GM11168 (cell line): Measurements from ENCODE around the gene PHACTR1.

Source experiments
- in situ Hi-C: fragments of 300-500 bp; cut with MboI; formaldehyde crosslinking; loops from one replicate; pipeline ENCODE4 v1.12.0; 2022; ENCODE audit warnings: low sequenced_read_pairs; ENCODE audit not compliant: unreplicated experiment

PHACTR1 gene

GRCh38 chr6:13212096-13212495 lies 495.5 kb downstream of the PHACTR1 start:
- in situ Hi-C loops = no loop called here

DNA sequence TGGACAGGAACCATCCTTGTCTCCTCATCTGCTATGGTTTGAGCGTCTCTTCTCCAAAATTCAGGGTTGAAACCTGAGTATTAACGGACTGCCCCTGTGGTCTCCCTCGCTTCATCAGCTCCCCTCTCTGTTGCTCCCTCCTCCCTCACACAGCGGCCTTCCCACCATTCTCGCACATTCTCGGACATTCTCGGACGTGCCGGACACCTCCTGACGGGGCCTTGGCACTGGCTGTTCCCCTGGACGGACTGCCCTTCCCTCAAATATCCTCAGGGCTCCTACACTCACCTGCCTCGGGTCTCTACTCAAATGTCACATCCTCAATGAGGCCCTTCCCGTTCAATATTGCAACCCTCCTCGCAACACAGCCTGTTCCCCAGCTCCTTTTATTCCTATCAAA lies 496.0 kb downstream of the PHACTR1 start:
- in situ Hi-C loops = no loop called here

GRCh38 chr6:13215390-13215789 lies 498.8 kb downstream of the PHACTR1 start:
- in situ Hi-C loops = no loop called here

GRCh38 chr6:13216236-13217014 lies 499.9 kb downstream of the PHACTR1 start:
- in situ Hi-C loops = no loop called here

DNA sequence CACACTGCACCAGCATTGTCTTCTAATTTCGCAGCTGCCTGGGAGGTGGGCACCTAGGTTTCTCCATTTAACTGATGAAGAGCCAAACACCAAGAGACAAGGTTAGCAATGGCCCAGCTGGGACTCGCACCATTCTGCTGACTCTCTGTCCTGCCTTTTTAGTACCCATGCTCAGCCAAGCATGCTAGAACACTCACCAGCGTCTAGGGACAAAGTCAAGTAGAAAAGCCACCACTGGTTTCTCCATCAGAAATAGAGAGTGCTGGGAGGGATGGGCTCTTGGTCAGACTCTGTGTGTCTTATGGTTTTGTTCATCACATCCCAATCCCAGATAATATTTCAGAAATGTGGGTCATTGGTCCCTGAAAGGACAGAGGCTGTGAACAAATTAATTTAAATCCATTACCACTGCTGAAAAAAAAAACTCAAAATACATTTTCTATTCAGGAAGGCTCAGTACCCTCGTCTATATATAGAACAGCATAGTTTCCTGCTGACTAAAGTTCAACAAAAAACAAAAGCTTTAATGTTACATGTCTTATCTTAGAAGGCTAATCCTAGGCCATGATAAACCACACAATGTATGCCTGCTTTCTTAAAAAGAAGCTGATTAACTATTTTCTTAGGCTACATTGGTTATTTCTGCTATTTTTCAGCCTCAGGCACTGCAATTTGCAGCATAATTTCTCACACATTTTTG lies 500.8 kb downstream of the PHACTR1 start:
- in situ Hi-C loops = no loop called here

DNA sequence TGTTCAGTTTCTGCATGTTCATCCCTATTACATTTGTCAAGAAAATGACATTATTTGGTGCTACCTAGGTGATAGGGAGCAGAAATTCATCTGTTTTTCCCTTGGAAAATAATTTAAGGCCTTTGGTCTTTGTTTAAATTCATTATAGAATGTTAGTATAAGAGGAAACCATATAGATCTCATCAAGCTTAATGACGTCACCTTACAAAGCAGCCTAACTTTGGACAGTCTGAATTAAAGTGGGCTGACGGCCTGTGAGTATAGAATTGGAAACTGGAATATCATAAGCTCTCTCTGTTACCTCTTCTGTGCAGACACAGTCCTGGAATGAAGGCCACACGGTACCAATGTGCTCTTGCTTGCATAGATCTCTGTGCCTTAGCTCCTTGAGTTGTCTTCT lies 503.7 kb downstream of the PHACTR1 start:
- in situ Hi-C loops = loop anchor here (10.0 kb wide), 1 partner anchor 105 kb away; the partner anchor contains the start of gene TBC1D7

GRCh38 chr6:13222048-13222447 lies 505.5 kb downstream of the PHACTR1 start:
- in situ Hi-C loops = loop anchor here (10.0 kb wide), 1 partner anchor 103 kb away; the partner anchor contains the start of gene TBC1D7

DNA sequence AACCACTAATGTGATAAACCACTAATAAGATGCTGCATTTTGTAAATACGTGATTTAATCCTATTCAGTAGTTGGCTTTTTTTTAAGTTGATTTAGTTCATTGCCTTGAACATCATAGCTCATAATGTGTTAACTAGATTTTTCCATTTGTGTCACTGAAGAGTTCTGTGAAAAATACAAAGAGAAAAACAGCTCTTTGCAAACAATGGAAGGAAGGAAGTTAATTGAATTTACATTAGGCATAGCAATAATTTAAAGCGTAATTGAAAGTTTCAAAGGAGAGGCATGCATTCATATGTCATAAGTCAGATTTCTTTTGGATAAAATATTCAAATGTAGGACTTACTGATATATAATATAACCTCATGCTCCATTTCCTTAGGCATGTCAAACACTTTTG lies 509.5 kb downstream of the PHACTR1 start:
- in situ Hi-C loops = loop anchor here (10.0 kb wide), 1 partner anchor 99 kb away; the partner anchor contains the start of gene TBC1D7

GRCh38 chr6:13228264-13229204 lies 512.0 kb downstream of the PHACTR1 start:
- in situ Hi-C loops = loop anchor here (10.0 kb wide), 1 partner anchor 96 kb away; the partner anchor contains the start of gene TBC1D7

DNA sequence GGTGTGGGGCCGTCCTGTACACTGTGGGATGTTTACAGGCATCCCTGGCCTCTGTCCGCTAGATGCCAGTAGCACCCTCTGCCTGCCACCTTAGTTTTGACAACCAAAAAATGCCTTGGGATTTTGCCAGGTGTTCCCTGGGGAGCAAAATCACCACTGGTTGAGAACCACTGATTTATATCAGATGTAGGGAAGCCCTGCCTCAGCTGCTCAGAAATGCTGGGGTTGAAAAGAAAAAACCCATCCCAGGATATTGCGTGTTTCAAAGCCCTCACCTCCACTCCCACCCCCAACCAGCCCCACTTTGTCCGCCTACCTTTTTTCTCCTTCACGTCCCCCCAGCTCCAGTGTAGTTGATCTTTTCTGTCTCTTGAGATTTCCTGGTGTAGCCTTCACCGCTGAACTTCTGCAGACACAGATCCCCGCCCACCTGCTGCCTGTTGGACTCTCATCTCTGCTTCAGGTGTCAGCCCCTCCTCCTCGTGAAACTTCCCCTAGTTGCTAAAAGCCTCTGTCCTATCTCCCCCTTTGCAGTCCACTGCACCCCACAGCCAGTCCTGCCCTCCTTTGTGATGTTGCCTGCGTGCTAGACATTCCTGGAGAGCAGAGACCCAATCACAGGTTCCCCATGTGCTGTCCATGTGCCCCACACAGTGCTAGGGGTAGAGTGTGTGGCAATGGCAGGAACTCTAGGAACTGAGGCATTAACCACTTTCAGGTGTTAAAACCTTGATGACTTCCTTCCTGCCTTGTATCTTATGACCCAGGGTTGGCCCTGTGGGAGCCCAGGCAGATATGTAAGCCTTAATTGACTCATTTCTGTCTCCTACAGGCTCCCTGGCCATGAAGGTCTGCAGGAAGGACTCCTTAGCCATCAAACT lies 512.9 kb downstream of the PHACTR1 start:
- in situ Hi-C loops = loop anchor here (10.0 kb wide), 1 partner anchor 95 kb away; the partner anchor contains the start of gene TBC1D7

DNA sequence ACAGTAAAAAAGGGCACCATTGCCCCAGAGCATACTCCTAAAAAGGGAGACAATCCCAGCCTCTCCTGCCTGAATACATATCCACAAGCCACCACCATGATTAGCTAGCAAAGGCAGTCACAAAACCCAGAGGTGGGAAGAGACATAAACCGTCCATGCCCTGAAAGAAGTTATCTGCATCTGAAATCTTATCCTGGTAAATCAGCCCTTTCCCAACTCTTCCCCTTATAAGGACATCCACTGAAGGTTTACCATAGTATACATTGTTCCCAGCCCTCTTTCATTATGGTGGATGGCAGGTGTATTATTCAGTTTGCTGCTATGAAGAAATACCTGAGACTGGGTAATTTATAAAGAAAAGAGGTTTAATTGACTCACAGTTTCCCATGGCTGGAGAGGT lies 516.5 kb downstream of the PHACTR1 start:
- in situ Hi-C loops = no loop called here

GRCh38 chr6:13234130-13234529 lies 517.6 kb downstream of the PHACTR1 start:
- in situ Hi-C loops = no loop called here

DNA sequence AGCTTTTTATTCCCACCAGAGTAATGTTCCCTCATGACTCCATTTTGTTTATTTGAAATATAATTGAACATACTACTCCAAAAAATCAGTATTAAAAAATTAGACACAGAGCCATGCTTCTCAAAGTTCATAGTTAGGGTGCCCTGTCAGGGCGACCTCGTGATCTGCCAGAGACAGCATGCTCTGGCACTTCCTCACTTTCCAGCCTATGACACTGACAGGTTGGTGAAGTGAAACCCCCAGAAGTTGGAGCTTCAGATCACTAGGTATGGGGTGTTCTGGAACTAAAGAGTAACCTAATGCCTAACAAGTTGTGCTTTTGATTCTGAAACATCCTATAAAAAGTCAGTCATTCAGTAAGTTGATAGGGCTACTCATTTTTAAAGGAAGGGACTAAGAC lies 518.8 kb downstream of the PHACTR1 start:
- in situ Hi-C loops = no loop called here

- in situ Hi-C loops = no loop called here
Measured at GRCh38 chr6:13237318-13237717, 520.8 kb downstream of the PHACTR1 start.

GRCh38 chr6:13238017-13238416 lies 521.5 kb downstream of the PHACTR1 start:
- in situ Hi-C loops = no loop called here

GRCh38 chr6:13238640-13239216 lies 522.2 kb downstream of the PHACTR1 start:
- in situ Hi-C loops = no loop called here

DNA sequence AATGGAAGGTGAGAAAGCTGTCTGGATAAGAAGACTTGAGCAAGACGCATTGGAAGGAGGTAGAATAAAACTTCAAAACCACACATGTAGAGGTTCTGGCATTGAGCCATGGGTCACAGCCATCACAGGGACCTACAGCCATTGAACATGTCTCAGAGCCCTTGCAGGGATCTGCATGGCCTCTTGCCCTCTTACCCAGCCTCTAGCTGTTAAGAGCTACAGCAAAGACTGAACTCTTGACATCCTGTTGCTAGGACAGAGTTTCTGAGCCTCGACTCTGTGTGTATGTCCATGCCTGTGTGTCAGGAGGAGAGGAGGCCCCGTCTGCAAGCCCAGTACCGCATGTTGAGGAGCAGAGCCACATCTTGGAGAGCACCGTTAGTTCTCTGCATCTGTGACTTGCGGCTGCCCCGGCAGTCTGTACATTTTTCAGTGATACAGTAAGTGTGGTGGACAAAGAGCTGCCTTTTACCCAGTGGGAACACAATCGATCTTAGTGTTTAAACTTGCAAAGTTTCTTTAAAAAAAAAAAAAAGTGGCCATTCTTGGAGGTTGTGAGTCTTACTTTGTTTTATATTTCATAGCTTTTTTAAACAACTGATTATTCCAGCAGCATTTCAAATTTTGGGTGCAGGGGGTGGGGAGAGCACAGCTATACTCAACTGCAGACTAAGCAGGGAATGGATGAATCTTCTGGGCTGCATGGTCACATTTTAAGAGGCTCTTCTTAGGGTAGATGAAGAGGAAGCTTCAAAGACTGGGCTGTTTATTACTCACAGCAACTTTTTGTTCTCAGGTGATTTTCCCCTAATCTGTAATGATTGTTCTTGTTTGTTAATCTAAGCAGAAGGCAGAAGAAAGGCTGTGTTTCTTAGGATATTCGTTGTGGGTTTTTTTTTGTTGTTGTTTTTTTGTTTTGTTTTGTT lies 523.2 kb downstream of the PHACTR1 start:
- in situ Hi-C loops = no loop called here

- in situ Hi-C loops = no loop called here
Measured at GRCh38 chr6:13241364-13241763, 524.8 kb downstream of the PHACTR1 start.
